GM08714 (cell line): ENCODE results near the gene TSPAN32.
"Not testable (repeated sequence)": the region's sequence is repeated elsewhere in the genome, so short reads cannot be mapped to it uniquely, and the experiment has no call there.

Experiments used
- H3K4me3 ChIP-seq: fragments of 200-500 bp; sonication (Bioruptor generic); 2 replicates; pipeline ENCODE4 v1.5.1; 2014; ENCODE audit warnings: mild to moderate bottlenecking, low read length, inconsistent platforms
- ZNF274 ChIP-seq: IDR thresholded peaks from 2 replicates; pipeline ENCODE4 v1.6.1; 2012; ENCODE audit warnings: mild to moderate bottlenecking, low read depth, low read length

TSPAN32 gene

GRCh38 chr11:2342557-2342956 lies 40.7 kb downstream of the TSPAN32 start:
- no peak overlapping the region for H3K4me3 ChIP-seq
- TF ChIP-seq ZNF274: no peak

GRCh38 chr11:2342981-2343380 lies 41.2 kb downstream of the TSPAN32 start:
- H3K4me3 ChIP-seq: no peak overlapping the region
- no peak for TF ChIP-seq ZNF274

GRCh38 chr11:2343502-2343901 lies 41.7 kb downstream of the TSPAN32 start:
- TF ChIP-seq ZNF274: no peak
- no peak overlapping the region for H3K4me3 ChIP-seq

- no peak for TF ChIP-seq ZNF274
- no peak overlapping the region for H3K4me3 ChIP-seq
Observed at GRCh38 chr11:2345050-2345449, 43.2 kb downstream of the TSPAN32 start.

- no peak for TF ChIP-seq ZNF274
- H3K4me3 ChIP-seq: no peak overlapping the region
Observed at GRCh38 chr11:2346014-2346413, 44.2 kb downstream of the TSPAN32 start.

- no peak overlapping the region for H3K4me3 ChIP-seq
- no peak for TF ChIP-seq ZNF274
Observed at GRCh38 chr11:2346586-2347307, 44.9 kb downstream of the TSPAN32 start.

- TF ChIP-seq ZNF274: no peak
Observed at GRCh38 chr11:2347308-2347830, 45.6 kb downstream of the TSPAN32 start.

GRCh38 chr11:2348986-2349385 lies 47.2 kb downstream of the TSPAN32 start:
- H3K4me3 ChIP-seq: no peak overlapping the region
- no peak for TF ChIP-seq ZNF274

More at GRCh38 chr11:2347308-2347830, 45.6 kb downstream of the TSPAN32 start:
- no peak overlapping the region for H3K4me3 ChIP-seq

- H3K4me3 ChIP-seq: no peak overlapping the region
- TF ChIP-seq ZNF274: no peak
Observed at GRCh38 chr11:2351701-2352100, 49.9 kb downstream of the TSPAN32 start.

GRCh38 chr11:2352420-2352819 lies 50.6 kb downstream of the TSPAN32 start:
- H3K4me3 ChIP-seq: no peak overlapping the region
- TF ChIP-seq ZNF274: no peak

GRCh38 chr11:2355000-2355644 lies 53.3 kb downstream of the TSPAN32 start:
- H3K4me3 ChIP-seq: no peak overlapping the region
- TF ChIP-seq ZNF274: no peak

- TF ChIP-seq ZNF274: no peak
- H3K4me3 ChIP-seq: no peak overlapping the region
Observed at GRCh38 chr11:2357246-2357645, 55.4 kb downstream of the TSPAN32 start.

GRCh38 chr11:2357651-2358050 lies 55.8 kb downstream of the TSPAN32 start:
- not testable (repeated sequence) for H3K4me3 ChIP-seq

- no peak for TF ChIP-seq ZNF274
- H3K4me3 ChIP-seq: no peak overlapping the region
Observed at GRCh38 chr11:2358754-2359442, 57.1 kb downstream of the TSPAN32 start.

- no peak for TF ChIP-seq ZNF274
- H3K4me3 ChIP-seq: no peak overlapping the region
Observed at GRCh38 chr11:2359557-2359956, 57.7 kb downstream of the TSPAN32 start.
